ENCODE results near the gene GYS2.

DNA sequence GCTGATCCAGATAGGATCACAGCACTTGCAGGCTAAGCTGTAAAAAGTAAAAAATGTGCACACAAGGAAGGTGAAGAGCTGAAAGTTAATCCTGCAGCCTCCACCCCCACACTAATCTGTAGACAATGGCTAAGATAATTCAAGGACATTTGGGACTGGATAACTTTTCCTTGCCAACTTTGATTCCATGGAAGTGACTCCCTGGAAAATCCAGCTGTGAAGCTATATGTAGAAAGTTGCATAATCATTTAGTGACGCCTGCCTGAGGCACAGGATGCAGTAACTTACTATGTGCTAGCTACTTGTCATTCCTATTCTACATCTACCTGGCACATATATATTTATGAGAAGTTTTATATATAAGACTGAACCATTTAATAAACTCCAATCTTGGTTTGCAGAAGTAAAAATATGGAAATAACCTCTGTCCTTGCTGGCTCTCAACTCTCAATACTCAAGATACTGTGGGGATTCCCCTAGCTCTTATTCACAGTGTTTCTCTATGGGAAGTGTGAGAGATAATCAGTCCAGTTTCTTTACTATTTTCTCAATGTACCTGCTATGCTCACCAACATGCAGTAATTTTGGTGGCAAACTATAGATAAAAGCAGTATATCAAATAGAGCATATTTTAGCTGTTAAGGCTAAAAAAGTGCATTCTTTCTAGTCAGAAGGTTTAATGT, 38.2 kb upstream of the GYS2 start:
- TF ChIP-seq POLR2A (IDR thresholded peaks at IDR 0.05; ENCODE audit: low read length) (no peak), GATA1 (IDR thresholded peaks at IDR 0.05; ENCODE audit: low read depth, low read length) (no peak)
